ENCODE results near the gene PHGDH.
"Not testable (repeated sequence)": the region's sequence is repeated elsewhere in the genome, so short reads cannot be mapped to it uniquely, and the experiment has no call there.

Gene PHGDH

DNA sequence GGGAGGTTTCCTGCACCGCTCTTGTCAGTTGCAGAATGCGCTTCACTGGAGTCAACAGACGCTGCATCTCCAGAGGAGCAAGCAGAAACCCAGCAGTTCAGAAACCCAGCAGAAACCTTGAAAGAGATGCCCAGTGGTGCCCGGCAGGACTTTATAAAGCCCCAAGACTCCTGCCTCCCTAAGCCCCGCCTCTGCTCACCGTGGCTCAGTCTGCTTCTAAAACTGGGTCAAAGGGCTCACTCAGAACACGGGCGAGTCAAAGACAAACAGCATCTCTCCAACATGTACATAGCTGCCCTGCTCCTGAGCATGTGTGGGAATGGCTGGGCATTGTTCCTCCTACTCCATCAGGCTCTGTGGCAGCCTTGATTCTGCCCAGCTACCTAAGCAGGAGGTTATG lies 57.0 kb downstream of the PHGDH start, which contains the start of gene HMGCS2:
HMGCS2 (minus strand) TSS at position 128 of the 400 bp plus-strand sequence; CDS start at position 67, 61 bp downstream.
- no peak for DNase-seq

DNA sequence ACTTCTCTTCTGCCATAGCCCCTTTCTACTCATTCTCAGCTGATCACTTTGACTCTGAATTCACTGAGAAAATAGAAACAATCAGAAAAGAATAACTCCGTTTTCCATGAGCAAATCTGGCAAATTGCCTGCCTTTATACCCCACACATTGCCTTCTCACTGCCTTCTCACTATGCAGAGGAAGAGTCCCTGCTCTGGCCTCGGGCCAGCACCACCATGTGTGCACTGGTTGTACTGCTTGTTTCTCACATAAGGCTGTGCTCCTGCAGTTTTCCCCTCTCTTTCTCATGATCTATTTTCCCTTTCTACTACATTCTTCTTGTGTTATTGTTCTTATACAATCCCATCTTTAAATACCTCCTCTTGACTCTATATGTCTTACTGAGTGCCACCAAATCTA lies 59.3 kb downstream of the PHGDH start:
- peak; percentile 50 for DNase-seq

DNA sequence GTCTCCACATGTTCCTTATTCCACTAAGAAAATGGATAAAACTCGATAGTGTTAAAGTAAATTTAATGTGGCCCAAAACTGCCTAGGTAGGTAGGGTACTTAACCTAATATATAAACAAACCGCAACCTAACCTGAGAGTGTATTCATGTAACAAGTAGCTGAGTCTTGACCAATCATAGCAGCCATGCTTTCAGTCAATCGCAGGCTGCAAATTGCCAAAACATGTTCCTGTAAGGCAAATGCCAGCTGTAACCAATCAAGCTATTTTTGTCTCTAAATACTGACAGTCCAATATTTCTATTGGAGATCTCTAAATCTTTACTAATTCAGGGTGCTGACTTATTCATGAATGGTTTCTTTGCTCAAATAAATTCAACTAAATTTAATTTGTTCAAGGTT lies 60.0 kb downstream of the PHGDH start:
- DNase-seq = no peak

DNA sequence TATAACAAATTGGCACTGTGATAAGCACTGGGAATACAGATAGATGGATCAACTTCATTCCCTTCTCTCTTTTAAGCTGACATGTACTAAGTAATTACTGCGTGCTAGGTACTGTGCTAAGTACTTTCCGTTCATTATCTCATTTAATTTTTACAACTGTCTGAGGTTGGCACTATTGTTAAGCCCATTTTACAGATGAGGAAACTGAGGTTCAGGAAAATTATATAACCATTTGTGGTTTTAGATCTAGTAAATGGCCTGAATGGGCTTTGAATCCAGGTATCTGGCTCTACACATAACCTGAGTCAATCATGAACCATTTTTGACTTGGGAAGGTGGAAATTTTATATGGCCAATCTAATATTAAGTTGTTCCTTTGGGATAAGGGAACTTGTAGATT lies 60.6 kb downstream of the PHGDH start:
- no peak for DNase-seq

DNA sequence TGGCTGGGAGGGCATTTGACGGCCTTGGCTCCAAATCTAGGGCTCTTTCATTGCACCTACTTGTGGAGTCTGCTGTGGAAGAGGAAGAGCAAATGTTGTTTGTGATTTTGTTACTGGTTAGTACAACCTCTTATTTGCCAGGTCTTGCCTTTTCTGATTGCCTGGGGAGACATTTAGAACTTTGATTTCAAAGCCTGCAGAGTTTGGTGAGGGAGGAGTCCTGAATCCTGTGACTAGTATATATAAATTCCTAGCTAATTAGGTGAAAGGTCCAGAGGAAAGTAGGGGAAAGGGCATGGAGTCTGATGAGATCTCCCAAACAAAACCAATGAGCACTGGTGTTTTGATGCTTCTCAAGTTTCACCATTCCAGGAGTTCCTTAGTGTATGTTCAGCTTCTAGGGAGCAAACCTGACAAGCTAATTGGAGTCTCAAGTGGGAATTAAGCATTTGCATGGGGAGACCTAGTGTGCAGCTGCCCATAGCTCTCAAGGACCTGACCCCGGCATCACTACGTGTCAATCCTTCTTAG lies 62.0 kb downstream of the PHGDH start:
- DNase-seq = peak; percentile 90

DNA sequence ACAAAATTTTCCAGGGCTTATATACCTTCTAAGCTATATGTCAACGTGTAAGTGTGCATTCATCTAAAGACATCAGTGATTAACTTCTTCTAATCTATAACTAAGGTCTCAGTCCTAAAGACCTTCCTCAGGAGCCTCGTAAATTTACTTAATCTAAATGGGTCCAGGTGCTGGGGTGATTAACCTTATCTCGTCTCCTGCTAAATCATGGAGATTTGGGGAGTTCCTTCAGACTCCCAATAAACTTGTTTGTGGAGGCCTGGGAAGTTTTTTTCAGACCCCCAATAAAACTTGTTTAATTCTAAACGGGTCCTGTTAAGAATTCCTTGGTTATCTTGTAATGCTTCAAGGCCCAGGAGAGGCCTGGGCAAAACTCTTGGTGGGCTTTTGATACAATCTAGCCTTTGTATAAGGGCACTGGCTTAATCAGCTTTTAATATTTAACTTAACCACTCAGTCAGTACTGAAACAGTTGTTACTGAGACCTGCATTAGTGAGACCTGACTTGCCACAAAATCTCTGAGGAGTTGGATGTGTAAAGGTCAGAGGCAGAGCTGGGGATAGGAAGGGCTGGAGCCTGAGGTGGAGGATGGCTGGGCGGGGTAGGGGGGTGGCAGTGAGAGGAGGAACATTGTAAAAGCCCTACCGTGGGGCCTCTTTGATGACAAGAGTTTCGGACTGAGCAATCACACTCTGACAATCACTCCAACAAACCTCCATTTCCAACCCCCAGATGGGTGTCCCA lies 63.2 kb downstream of the PHGDH start:
- no peak for DNase-seq

DNA sequence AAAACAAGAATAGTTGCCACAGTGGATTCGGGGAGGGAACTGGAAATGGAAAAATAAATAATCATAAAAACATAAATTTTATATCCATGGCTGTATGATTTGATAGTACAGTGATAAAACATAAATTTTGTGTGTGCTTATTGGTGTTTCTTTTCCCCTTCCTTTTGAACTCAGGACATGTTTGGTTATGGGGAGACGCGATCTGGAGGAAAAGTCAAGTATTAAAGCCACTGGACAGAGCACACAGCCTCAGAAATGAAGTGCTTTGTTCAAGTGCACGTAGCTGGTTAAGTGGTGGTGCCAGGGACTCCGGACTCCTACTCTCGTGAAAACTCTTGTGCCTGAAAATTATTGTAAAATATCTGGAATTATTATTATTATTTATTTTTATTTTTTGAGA lies 66.6 kb downstream of the PHGDH start:
- no peak for DNase-seq

DNA sequence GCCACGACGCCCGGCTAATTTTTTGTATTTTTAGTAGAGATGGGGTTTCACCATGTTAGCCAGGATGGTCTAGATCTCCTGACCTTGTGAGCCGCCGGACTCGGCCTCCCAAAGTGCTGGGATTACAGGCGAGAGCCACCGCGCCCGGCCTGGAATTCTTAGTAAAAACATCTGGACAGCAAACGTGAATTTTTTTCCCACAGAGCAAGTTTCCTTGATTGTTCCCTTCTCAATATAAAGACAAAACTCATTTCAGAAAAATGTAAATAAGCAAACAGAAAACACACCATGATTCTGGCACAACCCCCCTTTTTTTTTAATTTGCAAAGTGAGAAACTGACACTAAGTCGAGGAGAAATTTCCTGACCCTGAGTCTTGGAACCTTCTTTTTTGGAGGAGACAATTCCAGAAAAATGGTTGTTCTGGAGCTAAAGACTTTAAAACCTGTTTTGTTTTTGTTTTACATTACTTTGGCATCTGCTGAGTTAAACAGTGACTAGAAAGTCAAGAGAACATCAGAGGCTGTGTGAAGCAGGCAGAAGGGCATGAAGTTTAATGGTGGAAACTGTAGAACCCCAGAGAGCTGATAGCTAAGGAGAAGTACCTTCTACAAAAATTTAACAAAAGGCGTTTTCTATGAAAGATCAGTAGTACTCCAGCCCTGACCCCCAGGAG lies 67.3 kb downstream of the PHGDH start:
- DNase-seq = no peak

DNA sequence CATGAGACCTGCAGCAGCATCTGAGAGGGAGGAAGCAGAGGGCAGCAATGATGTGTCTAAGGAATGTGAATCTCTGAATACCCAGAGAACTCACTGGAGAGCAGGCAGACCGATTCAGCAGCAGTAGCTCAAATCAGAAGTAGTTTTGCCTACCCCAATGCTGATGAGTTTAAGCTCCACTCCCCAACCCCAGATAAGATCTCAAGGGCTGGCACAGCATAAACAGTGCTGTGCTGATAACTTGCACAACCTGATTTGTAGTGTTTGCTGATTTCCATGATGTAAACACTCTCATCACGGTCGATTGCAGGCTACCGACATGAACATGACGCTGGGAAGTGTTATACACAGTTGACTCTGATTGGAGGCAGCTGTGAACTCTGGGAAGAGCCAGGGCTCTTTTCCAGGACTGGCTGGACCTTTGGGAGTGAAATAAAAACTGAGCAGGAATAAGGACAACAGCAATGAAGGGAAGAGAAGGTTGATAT lies 68.2 kb downstream of the PHGDH start:
- peak; percentile 87 for DNase-seq

DNA sequence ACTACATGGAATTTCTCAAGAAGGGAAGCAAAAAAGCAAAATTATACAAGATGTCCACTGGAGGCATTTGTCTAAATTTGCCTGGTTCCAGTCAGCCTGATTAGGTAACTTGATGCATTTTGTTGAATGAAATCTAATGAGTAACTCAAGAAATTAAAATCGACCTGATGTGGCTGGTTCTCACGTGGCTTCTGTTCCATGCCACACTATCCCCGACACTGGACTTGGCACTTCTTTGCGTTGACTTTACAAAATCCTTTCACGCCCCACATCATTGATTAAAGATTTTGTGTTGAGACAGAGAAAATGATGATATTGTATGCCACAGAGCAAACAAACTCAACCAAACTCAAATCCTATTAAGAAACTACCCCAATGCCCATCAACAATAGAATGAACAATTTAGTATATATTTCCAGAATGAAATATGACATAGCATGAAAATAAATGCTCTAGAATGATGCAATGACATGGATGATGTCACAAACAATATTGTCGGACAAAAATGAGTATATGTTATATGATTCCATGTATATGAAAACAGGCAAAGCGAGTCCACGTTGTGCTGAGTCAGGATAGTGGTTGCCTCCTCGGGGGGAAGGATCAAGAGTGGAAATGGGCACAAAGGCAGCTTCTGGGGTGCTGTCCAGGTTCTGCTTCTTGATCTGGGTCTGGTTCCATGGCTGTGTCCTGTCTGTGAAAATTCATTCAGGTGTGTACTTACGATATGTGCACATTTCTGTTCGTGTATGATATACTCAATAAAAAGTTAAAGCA lies 69.9 kb downstream of the PHGDH start:
- DNase-seq = no peak

DNA sequence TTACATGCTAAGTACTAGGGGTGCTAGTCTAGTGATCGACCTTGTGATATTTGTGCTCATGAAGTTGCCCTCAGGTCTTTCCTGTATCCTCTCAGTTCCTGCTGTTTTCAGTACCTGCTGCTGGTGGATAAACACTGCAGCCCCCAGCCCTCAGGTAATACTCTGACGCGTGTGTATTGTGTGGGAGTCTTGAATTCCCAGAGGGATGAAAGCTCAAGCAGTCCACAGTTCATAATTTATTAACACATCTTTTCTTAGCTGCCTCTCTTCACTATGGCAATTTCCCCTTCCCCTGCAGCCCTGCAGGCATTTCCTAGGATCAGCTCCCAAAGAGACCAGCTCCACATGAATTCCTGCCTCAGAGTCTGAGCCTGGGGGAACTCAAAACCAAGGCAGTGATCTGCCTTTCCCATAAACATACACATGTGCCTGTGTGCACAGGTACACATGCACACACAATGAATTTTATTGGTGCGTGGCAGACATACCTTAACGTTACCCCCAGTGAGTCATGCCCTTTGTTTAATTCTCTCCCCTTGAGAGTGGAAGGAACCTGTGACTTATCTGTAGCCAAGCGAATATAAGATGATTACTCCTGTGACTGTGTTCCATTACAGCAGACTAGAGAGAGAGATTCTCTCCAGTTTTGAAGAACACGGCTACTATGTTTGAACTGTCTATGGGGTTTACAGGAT lies 71.0 kb downstream of the PHGDH start:
- no peak for DNase-seq

DNA sequence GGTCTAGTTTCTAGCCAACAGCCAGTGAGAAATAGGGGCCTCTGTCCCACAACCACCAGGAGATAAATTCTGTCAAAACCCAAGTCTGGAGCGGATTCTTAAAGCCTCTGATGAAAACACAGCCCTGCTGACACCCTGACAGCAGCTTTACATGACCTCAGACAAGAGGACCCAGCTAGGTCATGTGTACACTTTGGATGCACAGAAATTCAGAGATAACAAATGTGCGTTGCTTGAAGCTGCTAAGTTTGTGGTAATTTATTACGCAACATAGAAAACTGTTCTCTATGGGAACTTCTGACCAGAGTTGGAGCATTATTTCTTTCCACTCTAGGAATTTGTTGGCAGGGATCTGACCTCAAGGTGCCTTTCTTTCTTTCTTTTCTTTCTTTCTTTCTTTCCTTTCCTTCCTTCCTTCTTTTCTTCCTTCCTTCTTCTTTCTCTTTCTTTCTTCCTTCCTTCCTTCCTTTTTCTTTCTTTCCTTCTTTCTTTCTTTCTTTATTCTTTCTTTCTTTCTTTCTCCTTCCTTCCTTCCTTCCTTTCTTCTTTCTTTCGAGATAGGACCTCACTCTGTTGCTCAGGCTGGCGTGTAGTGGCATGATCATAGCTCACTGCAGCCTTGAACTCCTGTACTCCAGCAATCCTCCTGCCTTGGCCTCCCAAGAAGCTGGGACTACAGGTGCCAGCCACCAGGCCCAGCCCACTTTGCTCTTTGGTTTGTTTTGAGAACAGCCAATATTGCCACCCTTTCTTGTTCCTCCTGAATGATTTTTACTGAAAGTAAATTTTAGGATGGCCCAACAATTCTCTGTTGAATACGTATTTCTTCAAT lies 71.8 kb downstream of the PHGDH start:
- DNase-seq = no peak

DNA sequence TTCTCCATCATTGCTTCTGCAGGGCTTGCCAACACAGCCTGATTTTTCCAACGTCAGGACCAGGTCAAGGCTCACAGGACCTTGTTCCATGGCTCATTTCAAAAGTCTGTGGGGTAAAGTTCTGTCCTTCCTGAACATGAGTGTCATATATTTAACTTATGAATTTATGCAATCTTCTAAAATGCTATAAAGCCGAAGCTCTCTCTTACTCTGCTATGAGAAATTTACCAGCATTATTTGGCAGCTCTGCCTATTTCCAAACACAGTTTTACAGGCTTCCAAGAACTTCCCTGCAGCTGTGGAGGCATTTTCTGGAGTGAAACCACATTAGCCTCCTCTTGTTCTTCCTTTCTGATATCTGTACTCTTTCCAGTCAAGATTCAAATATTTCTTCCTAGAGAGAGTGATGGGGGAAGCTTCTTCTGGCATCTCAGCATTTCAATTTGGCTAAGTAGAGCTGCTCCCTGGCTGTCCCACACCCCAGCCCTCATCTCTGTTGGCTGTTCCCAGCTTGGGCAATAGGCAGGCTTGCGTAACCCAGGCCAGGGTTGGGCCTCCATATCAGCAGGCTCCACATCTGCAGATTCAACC lies 72.6 kb downstream of the PHGDH start:
- DNase-seq = no peak

DNA sequence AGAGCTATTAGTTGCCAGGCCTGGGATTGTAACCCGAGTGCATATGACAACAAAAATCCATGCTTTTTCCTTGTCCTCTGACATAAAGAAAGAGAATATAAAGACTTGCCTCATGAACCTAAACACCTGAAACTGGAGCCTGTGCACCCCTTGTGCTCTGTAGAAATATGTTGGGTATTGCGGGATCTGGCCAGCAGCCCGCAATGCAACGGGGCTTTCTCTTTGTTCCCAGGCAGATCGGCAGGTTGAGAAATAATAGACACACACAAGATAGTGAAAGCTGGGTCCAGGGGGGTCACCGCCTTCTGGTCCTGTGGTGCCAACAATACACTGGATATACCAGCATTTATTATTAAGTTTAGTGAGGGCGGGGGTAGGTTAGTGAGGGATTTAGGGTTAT lies 74.3 kb downstream of the PHGDH start:
- DNase-seq = not testable (repeated sequence)

DNA sequence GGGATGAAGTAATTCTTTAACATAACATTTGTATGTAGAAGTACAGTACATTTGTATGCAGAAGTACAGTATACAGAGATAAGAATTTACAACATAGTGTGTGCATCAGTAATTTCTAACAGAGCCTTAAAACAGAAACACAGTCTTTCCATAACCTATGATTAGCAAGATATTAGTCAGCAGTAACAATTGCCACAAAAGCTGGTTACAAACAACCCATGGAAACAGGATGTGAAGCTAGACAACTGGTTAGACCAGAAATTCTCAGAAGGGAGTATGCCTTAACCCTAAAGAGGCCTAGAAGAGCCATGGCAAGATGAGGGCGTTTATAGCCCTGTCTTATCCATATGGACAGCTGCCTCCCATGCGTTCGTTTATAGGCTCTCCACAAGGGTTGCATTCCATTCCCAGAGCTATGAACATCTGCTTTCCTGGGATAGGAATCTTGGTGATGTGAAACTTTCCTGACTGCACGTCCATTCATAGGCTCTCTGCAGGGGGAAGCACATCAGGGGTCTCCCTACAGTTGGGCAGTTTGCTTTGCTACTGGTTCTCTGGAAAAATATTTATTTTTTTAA lies 74.8 kb downstream of the PHGDH start:
- not testable (repeated sequence) for DNase-seq

DNA sequence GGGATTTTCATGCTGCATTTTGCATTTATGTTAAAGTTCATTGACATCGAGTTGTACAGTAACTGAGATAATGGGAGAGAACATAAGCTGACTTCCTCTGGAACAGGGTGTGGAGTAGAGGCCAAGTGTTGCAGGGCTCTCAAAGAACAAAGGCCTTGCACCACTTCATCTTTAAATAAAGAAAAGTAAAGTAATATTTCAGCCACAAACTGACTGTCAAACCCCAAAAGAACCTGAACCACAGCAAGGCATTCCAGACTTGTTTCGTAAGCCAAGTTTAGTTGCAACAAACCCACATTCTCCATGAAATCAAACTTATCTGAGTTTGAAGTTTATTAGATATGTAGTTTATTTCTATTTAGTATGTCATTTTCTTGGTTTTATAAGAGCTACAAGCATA lies 76.0 kb downstream of the PHGDH start:
- no peak for DNase-seq

DNA sequence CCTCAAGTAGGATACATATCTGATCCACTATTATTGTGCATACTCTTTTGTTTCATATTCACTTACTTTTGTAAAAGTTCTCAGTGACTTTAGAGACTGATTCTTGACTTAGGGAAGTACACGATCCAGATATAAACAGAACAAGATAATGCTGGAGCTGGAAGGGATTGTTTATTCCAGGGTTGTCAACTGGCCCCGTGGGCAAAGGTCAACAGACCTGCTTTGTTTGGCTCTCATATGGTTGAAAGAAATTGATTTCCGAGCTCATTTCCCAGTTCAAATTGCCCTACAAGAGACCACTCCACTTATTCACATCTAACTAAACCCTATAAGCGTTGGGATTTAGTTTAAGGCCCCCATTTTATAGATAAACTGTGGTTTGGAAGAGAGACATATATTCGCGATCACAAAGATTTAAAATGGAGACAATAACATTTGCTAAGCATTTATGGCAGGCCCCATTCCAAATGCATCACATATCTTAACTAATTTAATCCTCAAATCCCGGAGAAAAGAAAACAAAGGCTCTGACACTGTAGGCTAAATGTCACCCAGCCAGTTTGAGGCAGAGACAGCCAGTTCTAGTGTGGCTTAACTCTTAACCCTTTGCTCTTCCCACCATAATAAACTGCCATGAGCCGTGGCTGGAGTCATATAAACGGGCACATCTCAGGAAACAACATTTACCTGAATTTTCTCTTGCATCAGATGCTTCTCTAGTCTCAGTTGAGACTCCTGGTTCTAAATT lies 78.9 kb downstream of the PHGDH start:
- DNase-seq = no peak

DNA sequence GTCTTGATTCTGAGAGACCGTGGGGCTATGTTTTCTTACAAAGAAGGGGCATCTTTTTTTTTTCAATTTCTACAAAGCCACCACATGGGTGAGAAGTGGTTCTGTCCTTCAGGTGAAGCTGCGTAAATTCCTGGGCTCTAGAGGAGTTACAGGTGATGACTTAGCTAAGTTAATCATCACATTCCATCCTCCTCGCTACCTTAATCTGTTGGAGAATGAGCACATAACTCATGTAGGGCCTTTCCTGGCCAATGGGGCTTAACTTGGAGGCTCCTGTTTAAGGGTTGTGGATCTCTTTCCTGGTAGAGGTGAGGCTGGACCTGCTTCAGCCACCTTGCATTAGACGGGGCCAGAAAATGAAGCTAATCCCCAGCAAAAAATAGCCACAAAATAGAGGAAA lies 79.6 kb downstream of the PHGDH start:
- DNase-seq = no peak

Measured in NCI-H1105 treated with DMSO at 0.1 percent for 48 hours (cell line).